GM21526 (cell line): ENCODE results near the gene AQP2.

Experiments used
- ATAC-seq: cut with Tn5 transposase; IDR thresholded peaks from one replicate; pipeline ENCODE4 v1.9.1; 2021; ENCODE audit warnings: moderate library complexity; ENCODE audit not compliant: unreplicated experiment, low FRiP score

AQP2 gene

GRCh38 chr12:49950273-49951251 is at the start of gene AQP2:
Gene AQP2 (plus strand): TSS chr12:49950737. CDS start chr12:49950831, 94 bp downstream.
- no peak for ATAC-seq

DNA sequence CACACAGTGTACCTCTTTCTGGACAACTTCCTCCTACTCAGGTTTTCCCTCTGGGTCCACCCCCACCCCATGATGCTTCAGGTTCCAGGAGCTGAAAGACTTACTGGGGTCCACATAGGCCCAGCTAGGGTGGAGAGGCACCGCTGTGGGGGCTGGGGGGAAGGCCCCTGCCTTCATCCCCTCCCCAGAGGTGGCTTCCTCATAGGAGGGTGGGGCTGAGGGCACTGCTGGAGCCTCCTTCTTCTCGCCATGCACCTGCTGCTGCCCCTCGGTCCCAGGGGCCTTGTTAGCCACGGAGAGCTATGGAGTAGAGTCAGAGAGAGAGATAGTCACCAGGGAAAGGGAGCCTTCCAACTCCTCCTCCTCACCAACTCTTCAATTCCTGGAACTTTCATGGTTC is 49.5 kb upstream of the AQP2 start:
- ATAC-seq = no peak

- ATAC-seq = no peak
These were observed 48.6 kb upstream of the AQP2 start for GRCh38 chr12:49901986-49902385.

GRCh38 chr12:49902399-49903350 is 47.9 kb upstream of the AQP2 start:
- no peak for ATAC-seq

GRCh38 chr12:49903351-49903699 is 47.2 kb upstream of the AQP2 start:
- ATAC-seq = no peak

DNA sequence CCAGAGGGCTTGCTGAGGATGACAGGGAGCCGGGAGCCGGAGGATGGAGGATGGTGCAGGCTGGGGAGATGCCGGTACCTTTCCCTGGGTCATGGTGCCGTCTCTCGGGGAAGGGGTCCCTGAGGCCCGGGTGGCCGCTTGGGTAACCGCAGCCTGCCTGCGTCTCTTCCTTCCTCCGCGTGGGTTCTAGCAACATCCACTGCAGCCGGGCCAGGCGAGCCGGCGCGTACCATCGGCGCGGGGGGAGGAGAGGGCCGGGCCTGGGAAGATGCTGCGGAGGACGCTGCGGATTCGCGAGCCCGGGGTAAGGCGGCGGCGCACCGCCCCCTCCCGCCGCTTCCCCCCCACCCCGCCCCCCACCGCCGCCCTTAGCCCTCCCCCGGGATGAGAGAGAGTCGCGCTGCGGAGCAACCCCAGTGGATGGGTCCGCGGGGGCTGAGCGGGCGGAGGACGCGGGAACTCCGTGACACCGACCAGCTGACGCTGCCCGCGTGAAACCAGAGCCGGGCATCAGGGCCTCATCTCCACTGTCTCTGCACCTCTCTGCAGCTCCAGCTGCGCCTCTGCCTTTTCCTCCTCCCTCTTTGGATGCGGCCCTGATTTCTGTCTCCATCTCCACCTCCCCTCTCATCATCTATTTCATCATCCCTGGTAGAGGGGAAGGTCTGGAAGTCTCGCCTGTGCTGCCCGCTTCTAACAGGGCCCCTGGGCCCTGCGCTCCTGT is 46.7 kb upstream of the AQP2 start, which contains the start of gene FAIM2:
TSS of gene FAIM2 (minus strand) at position 201 of the 724 bp plus-strand sequence. CDS start at position 93, 108 bp downstream.
- ATAC-seq = no peak

GRCh38 chr12:49904601-49905000 is 45.9 kb upstream of the AQP2 start:
- ATAC-seq = no peak

- ATAC-seq = no peak
These were observed 44.7 kb upstream of the AQP2 start for GRCh38 chr12:49905718-49906314.

- ATAC-seq = no peak
These were observed 43.2 kb upstream of the AQP2 start for GRCh38 chr12:49907352-49907751.

- no peak for ATAC-seq
These were observed 41.2 kb upstream of the AQP2 start for GRCh38 chr12:49909356-49909755.

- no peak for ATAC-seq
These were observed 40.7 kb upstream of the AQP2 start for GRCh38 chr12:49909826-49910225.

DNA sequence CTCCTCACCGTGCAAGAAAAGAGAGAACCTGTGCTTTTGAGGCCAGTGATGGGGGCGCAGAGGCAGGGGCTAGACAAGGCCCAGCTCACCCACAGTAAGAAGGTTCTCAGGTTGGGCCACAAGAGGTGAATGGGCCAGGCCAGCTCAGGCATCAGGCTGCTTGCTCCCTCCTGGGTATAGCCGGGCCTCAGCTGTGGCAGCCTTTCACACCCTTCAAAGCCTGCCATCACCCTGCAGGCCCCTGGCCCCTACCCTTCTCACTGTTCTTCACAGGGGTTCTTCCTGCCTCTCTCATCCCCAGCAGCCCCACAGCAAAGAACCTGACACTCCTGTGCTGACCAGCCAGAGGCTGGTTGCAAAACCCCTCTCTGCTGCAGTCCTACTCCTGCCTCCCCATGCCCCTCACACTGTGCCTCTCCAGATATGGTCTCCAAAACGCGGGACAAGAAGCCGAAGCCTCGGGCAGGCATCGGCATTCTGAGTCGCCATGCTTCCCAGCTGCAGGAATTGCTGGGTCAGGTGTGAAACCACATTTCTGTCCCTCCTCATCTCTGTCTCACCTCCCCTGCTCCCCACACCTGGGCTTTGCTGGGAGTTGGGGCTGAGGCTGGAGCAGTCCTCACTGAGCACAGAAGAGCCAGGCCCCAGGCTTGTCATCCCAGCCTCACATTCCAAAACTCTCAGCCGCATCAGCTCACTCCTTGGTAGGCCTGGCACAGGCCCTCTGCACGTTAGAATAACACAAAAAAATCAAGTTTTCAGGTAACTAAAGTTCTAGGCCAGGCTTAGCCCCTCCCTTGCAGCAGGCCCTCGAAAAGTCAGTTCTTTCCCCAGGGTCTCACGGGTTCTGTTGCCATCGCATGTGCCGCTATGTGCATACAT is 40.0 kb upstream of the AQP2 start:
- no peak for ATAC-seq

DNA sequence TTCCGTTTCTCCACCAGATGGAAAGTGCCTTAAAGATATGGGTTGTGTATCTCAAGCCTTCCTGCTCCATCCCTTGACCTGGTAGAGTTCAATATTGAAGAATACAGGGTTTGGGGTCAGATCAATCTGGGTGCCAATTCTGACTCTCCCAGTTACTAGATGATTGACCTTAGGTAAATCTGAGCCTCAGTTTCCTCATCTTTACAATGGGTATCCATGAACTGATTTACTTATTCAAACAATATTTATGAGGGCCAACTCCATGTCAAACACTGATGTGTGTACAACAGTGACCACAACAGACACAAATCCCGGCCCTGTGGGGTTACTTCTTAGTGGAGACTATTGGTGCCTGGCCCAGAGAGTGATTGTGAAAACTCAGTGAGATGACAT is 39.3 kb upstream of the AQP2 start:
- no peak for ATAC-seq

DNA sequence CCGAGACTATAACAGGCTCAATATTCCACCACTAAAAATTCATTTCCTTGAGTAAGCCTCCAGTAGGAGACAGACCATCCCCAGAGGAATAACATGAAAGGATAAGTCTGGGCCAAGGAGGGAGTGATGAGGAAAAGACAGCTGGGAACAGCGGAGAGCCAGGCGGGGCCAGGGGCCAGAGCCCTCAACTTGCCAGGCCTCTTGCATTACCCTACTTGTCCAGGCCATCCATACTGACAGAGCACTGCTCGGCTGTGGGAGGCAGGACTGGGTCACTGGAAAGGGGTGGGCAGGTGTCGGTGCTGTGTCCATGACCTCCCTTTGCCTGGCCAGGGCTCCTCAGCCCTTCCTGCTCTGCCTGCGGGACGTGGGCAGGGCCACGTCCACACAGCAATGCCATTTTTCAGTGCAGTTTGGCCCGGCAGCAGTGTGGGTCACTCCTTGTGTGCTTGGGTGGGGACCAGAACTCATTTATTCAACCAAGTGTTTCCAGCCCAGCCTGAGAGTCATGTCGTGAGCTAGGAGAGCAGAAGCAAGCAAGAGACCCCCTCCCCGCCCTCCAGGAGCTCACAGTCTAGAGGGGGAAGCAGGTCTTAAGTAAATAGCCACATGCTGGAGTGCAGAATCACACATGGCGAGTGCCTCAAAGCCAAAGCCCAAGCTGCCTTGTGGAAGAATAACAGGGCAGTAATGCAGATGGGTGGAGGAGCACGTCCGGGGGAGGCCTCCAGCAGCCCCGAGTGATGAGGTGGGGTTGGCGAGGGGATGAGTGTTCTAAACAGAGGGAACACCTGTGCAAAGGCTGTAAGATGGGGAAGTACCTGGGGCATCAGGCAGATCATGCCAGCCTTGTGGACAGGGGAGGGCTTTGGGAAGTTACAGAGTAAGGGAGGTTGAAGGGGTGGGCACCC is 37.9 kb upstream of the AQP2 start:
- ATAC-seq = no peak

DNA sequence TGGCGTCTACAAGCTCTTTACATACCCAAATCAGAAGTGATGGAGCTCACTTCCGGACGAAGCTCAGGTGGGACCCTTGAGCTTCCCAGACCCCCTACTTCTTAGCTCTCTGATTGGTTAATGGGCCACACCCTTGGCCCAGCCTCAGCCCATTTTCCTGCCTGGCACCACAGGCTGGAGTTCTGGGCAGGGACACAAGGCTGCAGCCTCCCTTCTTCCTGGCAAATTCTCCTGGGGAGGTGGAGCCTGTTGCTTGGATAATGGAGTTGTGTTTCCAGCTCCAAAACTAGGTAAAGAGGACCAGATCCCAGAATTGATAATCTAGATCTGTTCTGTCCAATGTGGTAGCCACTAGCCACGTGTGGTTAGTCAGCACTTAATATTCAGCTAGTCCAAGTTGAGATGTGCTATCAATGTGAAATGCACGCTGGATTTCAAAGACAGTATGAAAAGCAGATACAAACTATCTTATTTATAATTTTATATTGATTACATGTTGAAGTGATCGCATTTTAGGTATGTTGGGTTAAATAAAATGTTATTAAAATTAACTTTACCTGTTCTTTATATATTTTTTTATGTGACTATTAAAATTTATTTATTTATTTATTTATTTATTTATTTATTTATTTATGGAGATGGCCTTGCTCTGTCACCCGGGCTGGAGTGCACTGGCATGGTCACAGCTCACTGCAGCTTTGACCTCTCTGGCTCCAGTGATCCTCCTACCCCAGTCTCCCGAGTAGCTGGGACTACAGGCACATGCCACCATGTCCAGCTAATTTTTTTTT is 34.2 kb upstream of the AQP2 start:
- ATAC-seq = no peak

GRCh38 chr12:49917166-49917787 is 33.3 kb upstream of the AQP2 start:
- ATAC-seq = no peak

DNA sequence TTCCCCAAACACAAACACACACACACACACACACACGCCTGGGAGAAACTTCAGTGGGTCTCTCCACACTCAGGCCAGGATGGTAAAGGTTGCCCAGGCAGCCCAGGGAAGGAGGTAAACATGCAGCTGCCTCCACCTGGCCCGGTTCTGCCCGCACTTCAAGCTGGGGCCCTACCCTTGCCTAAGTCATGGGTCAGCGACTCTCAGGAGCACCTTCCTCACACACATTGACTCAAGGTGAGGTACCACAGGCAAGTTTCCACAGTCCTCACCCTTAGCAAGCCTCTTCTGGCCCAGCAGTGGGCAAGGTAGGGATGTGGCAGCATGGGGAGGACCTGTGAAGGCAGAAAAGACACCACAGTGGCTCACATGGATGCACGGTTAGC is 32.8 kb upstream of the AQP2 start:
- no peak for ATAC-seq
